Keratinocyte (primary cell): ENCODE data around the gene ENPP1.

Source experiments
- CTCF ChIP-seq, 3 experiments: IDR thresholded peaks in 1 of 3; conservative IDR thresholded peaks in 1 of 3; optimal IDR thresholded peaks in 1 of 3; 2 replicates in 2 of 3; 3 replicates in 1 of 3; pipeline versions ENCODE3 to v1.5.1; 2011; ENCODE audit warnings: low read length in 3 of 3, mild to moderate bottlenecking in 3 of 3, moderate library complexity in 2 of 3, control low read depth in 1 of 3, inconsistent platforms in 1 of 3; ENCODE audit not compliant: insufficient read depth in 2 of 3; ENCODE audit errors: extremely low read depth in 1 of 3
- EZH2 ChIP-seq: IDR thresholded peaks from one replicate; pipeline ENCODE4 v1.6.1; 2012; ENCODE audit warnings: inconsistent platforms, mild to moderate bottlenecking, low read length, moderate library complexity

GRCh38 chr6:131781687-131782086, 26.1 kb upstream of the ENPP1 start:
- TF ChIP-seq CTCF (optimal IDR thresholded peaks at IDR 0.05 in 1 of 3, IDR thresholded peaks at IDR 0.05 in 1 of 3, conservative IDR thresholded peaks at IDR 0.05 in 1 of 3; ENCODE audit: extremely low read depth in 1 of 3, insufficient read depth in 2 of 3, low read length in 3 of 3) = no peak
- TF ChIP-seq EZH2 = no peak
